AG04450 (cell line): Measurements from ENCODE around the gene SOX15. TPM values are rescaled to one million over a fixed set of nuclear protein-coding genes. Genes with fewer than 3 reads are reported as not detected.
A peak's percentile ranks its signal among the peaks of the same experiment; 100 is the strongest.

Experiments used
- CTCF ChIA-PET: fragments of 300-600, 350-600 bp; formaldehyde crosslinking; extraction: SDS; loops from one replicate; lab custom pipeline; 2022; ENCODE audit warnings: antibody characterized with exemption, inconsistent platforms; lab: Charles Lee
- POLR2A ChIA-PET: fragments of 350-600 bp; formaldehyde crosslinking; extraction: SDS; loops from one replicate; lab custom pipeline; 2021; ENCODE audit warnings: antibody characterized with exemption, inconsistent platforms; lab: Yijun Ruan, JAX
- DNase-seq: peaks from one replicate; pipeline ENCODE4 v3.0.0-alpha.2; 2011; ENCODE audit warnings: low read depth, low spot score
- H3K27ac ChIP-seq: one replicate; pipeline ENCODE4 v1.5.1; 2012; ENCODE audit warnings: low read depth, low read length, control low read depth
- H3K27me3 ChIP-seq: one replicate; pipeline ENCODE4 v1.6.0; 2012; ENCODE audit warnings: low read length; ENCODE audit not compliant: control insufficient read depth, insufficient read depth
- H3K4me3 ChIP-seq: 2 replicates; pipeline ENCODE4 v1.5.1; 2011; ENCODE audit warnings: mild to moderate bottlenecking, low read depth, low read length, control low read depth
- H3K9me3 ChIP-seq: 2 replicates; pipeline ENCODE4 v1.5.1; 2012; ENCODE audit warnings: low read length; ENCODE audit not compliant: control insufficient read depth, insufficient read depth
- polyA plus RNA-seq: library from polyadenylated mRNA; depleted of rRNA; stranded (reverse); fragments of >200 nt; gene quantifications from 2 replicates; pipeline ENCODE4 v1.2.3, GENCODE V29; 2011
- TF ChIP-seq, protein P1 (sequence below): IDR thresholded peaks from 2 replicates; pipeline ENCODE4 v1.5.1; 2011; ENCODE audit warnings: low read depth, low read length, control low read depth, inconsistent platforms

SOX15 gene
- polyA plus RNA-seq, 1 experiment: 0.29 TPM

DNA sequence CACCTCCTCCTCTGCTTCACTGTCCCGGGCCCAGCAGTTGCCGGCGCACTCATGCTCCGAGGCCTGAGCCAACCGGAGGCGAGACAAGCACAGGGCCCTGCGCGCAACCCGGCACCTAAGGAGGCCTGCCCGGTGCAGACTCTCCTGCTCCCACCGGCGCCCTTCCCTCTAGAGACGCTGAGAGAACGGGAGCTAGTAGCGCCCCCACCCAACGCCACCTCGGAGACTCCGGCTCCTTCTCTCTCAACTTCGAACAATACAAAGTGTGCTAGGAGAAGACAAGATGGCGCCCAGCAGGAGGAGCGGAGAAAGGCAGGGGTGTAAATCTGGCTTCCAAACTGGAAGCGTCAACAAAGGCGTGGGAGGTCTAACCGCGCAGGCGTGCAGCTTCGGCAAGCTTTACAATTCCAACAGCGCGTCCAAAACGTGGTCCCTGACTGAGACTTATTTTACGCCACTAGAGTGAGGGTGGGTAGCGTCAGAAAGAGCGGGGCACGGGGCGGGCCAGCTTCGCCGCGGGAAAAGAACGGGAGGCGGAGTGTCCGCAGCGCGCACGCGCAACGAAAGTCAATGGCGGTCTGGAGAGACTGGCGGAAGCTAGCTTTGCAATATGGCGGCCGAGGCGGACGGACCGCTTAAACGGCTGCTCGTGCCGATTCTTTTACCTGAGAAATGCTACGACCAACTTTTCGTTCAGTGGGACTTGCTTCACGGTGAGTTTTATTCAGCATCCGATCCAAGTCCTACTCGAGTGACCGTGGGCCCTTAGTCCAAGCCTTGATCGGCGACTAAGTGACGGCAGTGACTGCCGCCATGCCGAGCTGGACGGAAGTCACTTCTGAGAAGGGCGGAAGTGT lies 6.4 kb downstream of the SOX15 start, which contains the start of gene MPDU1:
TSS of gene MPDU1 (plus strand) at position 600 of the 857 bp plus-strand sequence. CDS start at position 611, 11 bp downstream.
- TF ChIP-seq, protein P1, sequence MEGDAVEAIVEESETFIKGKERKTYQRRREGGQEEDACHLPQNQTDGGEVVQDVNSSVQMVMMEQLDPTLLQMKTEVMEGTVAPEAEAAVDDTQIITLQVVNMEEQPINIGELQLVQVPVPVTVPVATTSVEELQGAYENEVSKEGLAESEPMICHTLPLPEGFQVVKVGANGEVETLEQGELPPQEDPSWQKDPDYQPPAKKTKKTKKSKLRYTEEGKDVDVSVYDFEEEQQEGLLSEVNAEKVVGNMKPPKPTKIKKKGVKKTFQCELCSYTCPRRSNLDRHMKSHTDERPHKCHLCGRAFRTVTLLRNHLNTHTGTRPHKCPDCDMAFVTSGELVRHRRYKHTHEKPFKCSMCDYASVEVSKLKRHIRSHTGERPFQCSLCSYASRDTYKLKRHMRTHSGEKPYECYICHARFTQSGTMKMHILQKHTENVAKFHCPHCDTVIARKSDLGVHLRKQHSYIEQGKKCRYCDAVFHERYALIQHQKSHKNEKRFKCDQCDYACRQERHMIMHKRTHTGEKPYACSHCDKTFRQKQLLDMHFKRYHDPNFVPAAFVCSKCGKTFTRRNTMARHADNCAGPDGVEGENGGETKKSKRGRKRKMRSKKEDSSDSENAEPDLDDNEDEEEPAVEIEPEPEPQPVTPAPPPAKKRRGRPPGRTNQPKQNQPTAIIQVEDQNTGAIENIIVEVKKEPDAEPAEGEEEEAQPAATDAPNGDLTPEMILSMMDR: no peak; the same call in 1 of the 2 replicates
- ChIA-PET POLR2A (interaction anchor here (0.5 to 2.2 kb wide), 8 partner anchors 10 to 277 kb away, joined by 3 to 44 read pairs (median 4); partner anchors contain the start of genes NEURL4, SAT2 and TP53), CTCF (interaction anchor here (1.0 kb wide), 2 partner anchors 23 to 104 kb away, joined by 4 to 7 read pairs; partner anchors contain the start of genes SENP3 and TP53)
- Histone ChIP-seq H3K9me3 (peaks cover 8% of the 10 kb centered on the region; the same call in 1 of the 2 replicates), H3K27me3 (no peaks in the 10 kb centered on the region), H3K27ac (peak within 1 kb of the TSS; percentile 97), H3K4me3 (peak within 1 kb of the TSS; percentile 92)
- DNase-seq: peak; percentile 92

DNA sequence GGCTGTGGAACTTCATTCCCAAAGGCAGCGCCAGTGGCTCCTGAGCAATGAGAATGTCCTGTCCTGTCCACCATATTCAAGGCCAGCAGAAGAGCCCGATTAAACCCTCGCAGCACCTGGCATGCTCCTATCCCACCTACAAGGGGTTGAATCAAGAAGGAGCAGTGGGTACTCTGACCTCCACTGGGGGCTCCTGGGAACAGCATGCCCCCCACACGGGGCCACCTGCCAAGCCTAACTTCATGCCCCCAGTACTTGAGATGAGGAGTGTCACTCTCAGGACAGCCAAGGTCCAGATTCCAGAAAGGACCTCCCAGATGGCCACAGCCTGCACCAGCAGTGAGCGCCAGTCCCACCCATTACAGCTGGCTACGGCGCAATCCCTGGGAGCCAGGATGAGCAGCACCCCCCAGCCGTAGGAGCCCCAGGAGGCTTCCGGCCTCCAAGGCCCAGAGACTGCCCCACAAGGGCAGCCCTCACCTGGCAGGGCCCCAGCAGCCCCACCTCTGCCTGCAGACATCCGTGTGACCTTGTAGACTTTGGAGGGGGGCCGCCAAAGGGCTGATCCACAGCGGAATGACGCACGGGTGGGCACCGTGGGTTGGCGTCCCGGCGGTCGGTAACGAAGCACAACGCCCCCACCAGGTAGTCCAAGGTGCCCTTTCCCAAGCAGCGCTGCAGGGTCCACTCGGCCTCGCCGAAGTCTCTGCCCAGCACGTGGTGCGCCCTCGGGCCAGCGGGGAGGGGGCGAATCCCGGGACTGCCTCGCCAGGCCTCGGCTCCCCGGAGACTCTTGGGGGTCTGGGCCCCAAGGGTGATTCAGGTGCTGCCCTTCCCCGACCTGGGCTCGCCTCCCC lies 7.3 kb downstream of the SOX15 start:
- ChIA-PET CTCF (interaction anchor here (1.0 kb wide), 1 partner anchor 22 kb away, joined by 7 read pairs; the partner anchor contains the start of gene SENP3), POLR2A (interaction anchor here (0.5 to 2.2 kb wide), 5 partner anchors 9 to 276 kb away, joined by 3 to 44 read pairs (median 4); partner anchors contain the start of genes NEURL4, SAT2 and TP53)
- peaks cover 8% of the 10 kb centered on the region; the same call in 1 of the 2 replicates for H3K9me3 ChIP-seq
- H3K27me3 ChIP-seq: no peaks in the 10 kb centered on the region
- no peak for DNase-seq
- H3K4me3 ChIP-seq: peak overlapping the region; percentile 92
- TF ChIP-seq, protein P1: no peak
- peak overlapping the region; percentile 97 for H3K27ac ChIP-seq

DNA sequence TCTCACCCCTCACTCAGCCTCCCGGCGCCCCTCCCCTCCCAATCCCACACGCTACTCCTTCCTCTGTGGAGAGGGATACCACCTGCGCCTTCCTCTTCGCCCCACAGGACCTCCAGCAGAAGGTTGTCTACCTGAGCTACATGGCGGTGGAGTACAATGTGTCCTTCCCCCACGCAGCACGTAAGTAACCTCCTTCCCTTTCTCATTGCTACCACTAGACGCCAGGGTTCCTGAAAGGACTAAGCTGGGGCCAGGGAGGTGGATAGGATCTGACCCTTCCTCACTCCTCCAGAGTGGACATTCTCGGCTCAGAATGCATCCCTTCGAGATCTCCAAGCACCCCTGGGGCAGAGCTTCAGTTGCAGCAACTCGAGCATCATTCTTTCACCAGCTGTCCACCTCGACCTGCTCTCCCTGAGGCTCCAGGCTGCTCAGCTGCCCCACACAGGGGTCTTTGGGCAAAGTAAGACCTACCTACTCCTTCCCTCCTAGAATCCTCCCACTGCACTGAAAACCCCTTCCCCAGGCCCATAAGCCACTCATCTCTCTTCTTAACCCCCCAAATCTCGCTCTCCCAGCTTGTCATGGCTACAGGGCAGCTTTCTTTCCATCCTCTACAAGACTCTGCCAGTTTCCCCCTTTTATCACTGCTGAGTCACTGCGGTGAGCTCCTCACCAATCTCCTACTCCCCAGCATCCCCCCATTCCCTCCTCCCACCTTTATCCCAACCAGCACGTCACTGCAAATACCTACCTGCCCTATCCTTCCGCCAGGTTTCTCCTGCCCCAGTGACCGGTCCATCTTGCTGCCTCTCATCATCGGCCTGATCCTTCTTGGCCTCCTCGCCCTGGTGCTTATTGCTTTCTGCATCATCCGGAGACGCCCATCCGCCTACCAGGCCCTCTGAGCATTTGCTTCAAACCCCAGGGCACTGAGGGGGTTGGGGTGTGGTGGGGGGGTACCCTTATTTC lies 9.0 kb downstream of the SOX15 start:
- no peak overlapping the region for H3K27ac ChIP-seq
- H3K4me3 ChIP-seq: no peak overlapping the region
- POLR2A ChIA-PET: interaction anchor here (0.7 to 3.2 kb wide), 2 partner anchors 8 to 106 kb away, joined by 4 to 17 read pairs; partner anchors contain the start of genes TP53 and WRAP53
- peaks cover 8% of the 10 kb centered on the region; the same call in 1 of the 2 replicates for H3K9me3 ChIP-seq
- TF ChIP-seq, protein P1: no peak
- H3K27me3 ChIP-seq: no peaks in the 10 kb centered on the region
- no peak for DNase-seq
- CTCF ChIA-PET: interaction anchor here (1.0 to 1.9 kb wide), 2 partner anchors 8 kb away, joined by 5 to 8 read pairs; no protein-coding TSS in a partner anchor
